Ovary (tissue), 3 donors: ENCODE results near the gene RAB40B.

Experiments
- POLR2A ChIP-seq: fragments of 450-650 bp; IDR thresholded peaks from one replicate; pipeline ENCODE4 v1.6.1; 2017; ENCODE audit warnings: antibody characterized with exemption, mild to moderate bottlenecking, moderate library complexity
- TF ChIP-seq, protein P1 (sequence below), 3 donors: fragments of 450-650 bp in 2 of 3; fragments of 200-600 bp in 1 of 3; IDR thresholded peaks; one replicate each; pipeline versions ENCODE4 v1.5.1 to v1.8.0; 2016 to 2022; ENCODE audit warnings: antibody characterized with exemption in 3 of 3, mild to moderate bottlenecking in 1 of 3
- donor health status: DM: no; HTN: no; CAD: no.

GRCh38 chr17:82718986-82719685 lies 20.6 kb upstream of the RAB40B start:
- TF ChIP-seq POLR2A: no peak
- TF ChIP-seq, protein P1, sequence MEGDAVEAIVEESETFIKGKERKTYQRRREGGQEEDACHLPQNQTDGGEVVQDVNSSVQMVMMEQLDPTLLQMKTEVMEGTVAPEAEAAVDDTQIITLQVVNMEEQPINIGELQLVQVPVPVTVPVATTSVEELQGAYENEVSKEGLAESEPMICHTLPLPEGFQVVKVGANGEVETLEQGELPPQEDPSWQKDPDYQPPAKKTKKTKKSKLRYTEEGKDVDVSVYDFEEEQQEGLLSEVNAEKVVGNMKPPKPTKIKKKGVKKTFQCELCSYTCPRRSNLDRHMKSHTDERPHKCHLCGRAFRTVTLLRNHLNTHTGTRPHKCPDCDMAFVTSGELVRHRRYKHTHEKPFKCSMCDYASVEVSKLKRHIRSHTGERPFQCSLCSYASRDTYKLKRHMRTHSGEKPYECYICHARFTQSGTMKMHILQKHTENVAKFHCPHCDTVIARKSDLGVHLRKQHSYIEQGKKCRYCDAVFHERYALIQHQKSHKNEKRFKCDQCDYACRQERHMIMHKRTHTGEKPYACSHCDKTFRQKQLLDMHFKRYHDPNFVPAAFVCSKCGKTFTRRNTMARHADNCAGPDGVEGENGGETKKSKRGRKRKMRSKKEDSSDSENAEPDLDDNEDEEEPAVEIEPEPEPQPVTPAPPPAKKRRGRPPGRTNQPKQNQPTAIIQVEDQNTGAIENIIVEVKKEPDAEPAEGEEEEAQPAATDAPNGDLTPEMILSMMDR (IDR thresholded peaks at IDR 0.05): no peak
